Endodermal cell (in vitro differentiated cells): Measurements from ENCODE around the gene CTNNAL1. TPM values are rescaled to one million over a fixed set of nuclear protein-coding genes. Genes with fewer than 3 reads are reported as not detected.

ENCODE experiments used
- DNase-seq: peaks from one replicate; pipeline ENCODE4 v3.0.0-alpha.2; 2017
- H3K27ac ChIP-seq: 2 replicates; pipeline ENCODE4 v1.5.1; 2013; ENCODE audit warnings: mild to moderate bottlenecking, low read depth, low read length, moderate library complexity
- H3K27me3 ChIP-seq: 2 replicates; pipeline ENCODE4 v1.6.1; 2013; ENCODE audit warnings: mild to moderate bottlenecking, low read length, moderate library complexity; ENCODE audit not compliant: insufficient read depth, control insufficient read depth, poor library complexity, severe bottlenecking
- H3K36me3 ChIP-seq: 2 replicates; pipeline ENCODE4 v1.7.0; 2013; ENCODE audit warnings: mild to moderate bottlenecking, low read length, moderate library complexity; ENCODE audit not compliant: control insufficient read depth, insufficient read depth
- H3K4me1 ChIP-seq: one replicate; pipeline ENCODE4 v1.7.0; 2013; ENCODE audit warnings: low read length; ENCODE audit not compliant: control insufficient read depth, insufficient read depth
- H3K4me3 ChIP-seq: 2 replicates; pipeline ENCODE4 v1.5.1; 2013; ENCODE audit warnings: mild to moderate bottlenecking, low read length, moderate library complexity
- H3K9ac ChIP-seq: 2 replicates; pipeline ENCODE4 v1.6.1; 2013; ENCODE audit warnings: mild to moderate bottlenecking, low read length, moderate library complexity; ENCODE audit not compliant: poor library complexity, severe bottlenecking; ENCODE audit errors: extremely low read depth
- H3K9me3 ChIP-seq: 2 replicates; pipeline ENCODE4 v1.6.1; 2013; ENCODE audit warnings: mild to moderate bottlenecking, low read length, moderate library complexity; ENCODE audit not compliant: control insufficient read depth
- H3K27ac Mint-ChIP-seq: 2 replicates; pipeline ENCODE4 v1.8.0; 2020; ENCODE audit warnings: mixed read lengths
- H3K27me3 Mint-ChIP-seq: 2 replicates; pipeline ENCODE4 v1.8.0; 2021; ENCODE audit warnings: mild to moderate bottlenecking, mixed read lengths; ENCODE audit not compliant: insufficient read depth
- H3K36me3 Mint-ChIP-seq: 2 replicates; pipeline ENCODE4 v1.8.0; 2020; ENCODE audit warnings: low read depth, mixed read lengths
- H3K4me1 Mint-ChIP-seq: 2 replicates; pipeline ENCODE4 v1.8.0; 2020; ENCODE audit warnings: mixed read lengths
- H3K4me3 Mint-ChIP-seq: 2 replicates; pipeline ENCODE4 v1.8.0; 2020; ENCODE audit warnings: mild to moderate bottlenecking, moderate library complexity, mixed read lengths
- H3K9me3 Mint-ChIP-seq: 2 replicates; pipeline ENCODE4 v1.8.0; 2020; ENCODE audit warnings: mild to moderate bottlenecking, mixed read lengths
- WGBS, 2 experiments: methylation state at CpG; one replicate each; pipeline versions ENCODE4 v1.1.5 to v1.1.7; 2013; ENCODE audit warnings: missing lambda C conversion rate in 2 of 2, mixed read lengths in 1 of 2; ENCODE audit not compliant: insufficient coverage in 1 of 2, insufficient read length in 1 of 2; 5-methylcytosine and 5-hydroxymethylcytosine counted together
- total RNA-seq, 2 donors: library from RNA; stranded (reverse); fragmentation: NEBNext Ultra II Directional in 1 of 2; extraction: Animal tissue kit (Norgen Biotek cat#: 25700) in 1 of 2; gene quantifications; 2 replicates in 1 of 2; 3 replicates in 1 of 2; pipeline ENCODE4 v1.2.1, GENCODE V29; 2021
- TF ChIP-seq, protein P1 (sequence below): fragments of 200-600 bp; sonication (generic); conservative IDR thresholded peaks from 2 replicates; pipeline ENCODE4 v1.5.0; 2021; ENCODE audit warnings: antibody characterized with exemption, mild to moderate bottlenecking

CTNNAL1 gene
- total RNA-seq, 2 donors from 2014 or later, result 80.1 to 82.1 TPM

DNA sequence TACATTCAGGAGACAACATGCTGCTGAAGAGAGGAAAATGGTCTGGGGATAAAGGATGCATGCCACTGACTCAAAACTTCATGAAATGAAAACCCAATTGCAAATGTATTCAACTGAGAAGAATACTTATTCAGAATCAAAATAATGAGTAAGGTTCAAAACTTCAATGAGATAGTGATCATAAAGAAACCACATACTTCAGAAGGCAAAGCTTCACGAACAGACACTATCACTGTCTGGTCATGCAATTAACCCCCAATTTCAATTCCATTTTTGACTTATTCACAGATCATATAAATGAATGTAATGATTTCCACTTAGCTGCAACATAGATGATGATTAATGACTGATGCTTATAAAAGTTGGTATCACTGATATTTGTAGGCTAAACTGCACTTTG lies 33.0 kb upstream of the CTNNAL1 start:
- Mint-ChIP-seq H3K4me1 (peaks cover 21% of the 10 kb centered on the region), H3K27ac (no peak overlapping the region), H3K9me3 (peaks cover 5% of the 10 kb centered on the region), H3K4me3 (no peak overlapping the region), H3K27me3 (no peaks in the 10 kb centered on the region), H3K36me3 (peaks cover 67% of the 10 kb centered on the region)
- H3K27ac ChIP-seq, result no peak overlapping the region
- peaks cover 10% of the 10 kb centered on the region for H3K4me1 ChIP-seq
- H3K4me3 ChIP-seq, result no peak overlapping the region
- H3K9ac ChIP-seq, result no peak overlapping the region
- no peaks in the 10 kb centered on the region for H3K27me3 ChIP-seq
- 100% methylated on average over 1 of the region's 1 CpG for WGBS, 2 experiments
- peaks cover 31% of the 10 kb centered on the region for H3K9me3 ChIP-seq
- TF ChIP-seq, protein P1, sequence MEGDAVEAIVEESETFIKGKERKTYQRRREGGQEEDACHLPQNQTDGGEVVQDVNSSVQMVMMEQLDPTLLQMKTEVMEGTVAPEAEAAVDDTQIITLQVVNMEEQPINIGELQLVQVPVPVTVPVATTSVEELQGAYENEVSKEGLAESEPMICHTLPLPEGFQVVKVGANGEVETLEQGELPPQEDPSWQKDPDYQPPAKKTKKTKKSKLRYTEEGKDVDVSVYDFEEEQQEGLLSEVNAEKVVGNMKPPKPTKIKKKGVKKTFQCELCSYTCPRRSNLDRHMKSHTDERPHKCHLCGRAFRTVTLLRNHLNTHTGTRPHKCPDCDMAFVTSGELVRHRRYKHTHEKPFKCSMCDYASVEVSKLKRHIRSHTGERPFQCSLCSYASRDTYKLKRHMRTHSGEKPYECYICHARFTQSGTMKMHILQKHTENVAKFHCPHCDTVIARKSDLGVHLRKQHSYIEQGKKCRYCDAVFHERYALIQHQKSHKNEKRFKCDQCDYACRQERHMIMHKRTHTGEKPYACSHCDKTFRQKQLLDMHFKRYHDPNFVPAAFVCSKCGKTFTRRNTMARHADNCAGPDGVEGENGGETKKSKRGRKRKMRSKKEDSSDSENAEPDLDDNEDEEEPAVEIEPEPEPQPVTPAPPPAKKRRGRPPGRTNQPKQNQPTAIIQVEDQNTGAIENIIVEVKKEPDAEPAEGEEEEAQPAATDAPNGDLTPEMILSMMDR, result no peak
- H3K36me3 ChIP-seq, result peaks cover 64% of the 10 kb centered on the region
- no peak for DNase-seq

DNA sequence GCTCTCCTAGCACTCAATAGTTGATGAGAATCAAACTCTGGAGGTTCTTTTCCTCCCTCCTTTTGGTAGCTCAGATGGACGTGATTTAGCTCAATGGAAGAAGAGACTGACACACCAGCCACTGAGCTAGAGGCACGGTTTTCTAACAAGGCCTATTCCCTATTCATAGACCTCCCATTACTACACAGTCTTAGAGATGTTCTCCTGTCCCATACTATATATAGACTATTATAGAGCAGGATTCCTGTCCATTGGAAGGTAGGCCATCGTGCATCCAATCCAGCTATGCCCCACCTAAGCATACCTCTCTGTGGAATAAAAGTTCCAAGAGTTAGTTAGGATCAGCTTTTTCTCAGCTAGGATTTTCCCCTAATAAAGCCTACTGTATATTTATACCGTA lies 30.3 kb upstream of the CTNNAL1 start:
- Mint-ChIP-seq H3K9me3 (peaks cover 8% of the 10 kb centered on the region), H3K36me3 (peaks cover 61% of the 10 kb centered on the region), H3K4me1 (peaks cover 21% of the 10 kb centered on the region), H3K27me3 (no peaks in the 10 kb centered on the region), H3K27ac (no peak overlapping the region), H3K4me3 (no peak overlapping the region)
- TF ChIP-seq, protein P1, result no peak
- H3K27ac ChIP-seq, result no peak overlapping the region
- H3K4me1 ChIP-seq, result peaks cover 10% of the 10 kb centered on the region
- DNase-seq, result no peak
- WGBS, 2 experiments, result 85 to 94% methylated on average over 3 to 4 of the region's 4 CpGs
- no peaks in the 10 kb centered on the region for H3K27me3 ChIP-seq
- peaks cover 20% of the 10 kb centered on the region for H3K9me3 ChIP-seq
- H3K4me3 ChIP-seq, result no peak overlapping the region
- peaks cover 58% of the 10 kb centered on the region for H3K36me3 ChIP-seq
- H3K9ac ChIP-seq, result no peak overlapping the region

DNA sequence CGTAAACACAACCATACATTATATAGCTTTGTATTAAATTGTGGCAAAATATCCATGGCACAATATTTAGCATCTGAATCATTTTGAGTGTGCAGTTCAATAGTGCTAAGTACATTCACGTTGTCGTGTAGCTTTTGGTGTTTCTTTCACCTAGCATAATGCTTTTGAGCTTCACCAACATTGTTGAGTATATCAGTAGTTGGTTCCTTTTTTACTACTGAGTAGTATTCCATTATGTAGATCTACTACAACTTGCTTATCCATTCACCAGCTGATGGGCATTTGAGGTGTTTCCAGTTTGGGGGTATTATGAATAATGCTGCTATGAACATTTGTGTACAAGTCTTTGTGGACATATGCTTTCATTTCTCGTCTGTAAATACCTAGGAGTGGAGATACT lies 27.3 kb upstream of the CTNNAL1 start:
- peaks cover 55% of the 10 kb centered on the region for H3K36me3 Mint-ChIP-seq
- no peak for DNase-seq
- no peak overlapping the region for H3K9ac ChIP-seq
- H3K4me1 Mint-ChIP-seq, result no peaks in the 10 kb centered on the region
- no peak overlapping the region for H3K27ac ChIP-seq
- H3K27me3 Mint-ChIP-seq, result no peaks in the 10 kb centered on the region
- no peak overlapping the region for H3K4me3 ChIP-seq
- H3K4me3 Mint-ChIP-seq, result no peak overlapping the region
- H3K36me3 ChIP-seq, result peaks cover 72% of the 10 kb centered on the region
- 94 to 100% methylated on average over 1 to 4 of the region's 4 CpGs for WGBS, 2 experiments
- H3K27ac Mint-ChIP-seq, result no peak overlapping the region
- H3K9me3 ChIP-seq, result peaks cover 20% of the 10 kb centered on the region
- H3K4me1 ChIP-seq, result no peaks in the 10 kb centered on the region
- TF ChIP-seq, protein P1, result no peak
- H3K9me3 Mint-ChIP-seq, result peaks cover 8% of the 10 kb centered on the region
- no peaks in the 10 kb centered on the region for H3K27me3 ChIP-seq
